Karpas-422 (cell line): ENCODE results near the gene RASGRF1. TPM values are rescaled to one million over a fixed set of nuclear protein-coding genes. Genes with fewer than 3 reads are reported as not detected.
A peak's percentile ranks its signal among the peaks of the same experiment; 100 is the strongest.

Experiments
- DNase-seq: peaks from one replicate; pipeline ENCODE4 v3.0.0-alpha.2; 2015
- H2AFZ ChIP-seq: fragments of 200-600 bp; sonication (generic); 2 replicates; pipeline ENCODE4 v1.6.1; 2014; ENCODE audit warnings: antibody characterized with exemption, low read length, mixed read lengths
- H3K27ac ChIP-seq: fragments of 200-600 bp; sonication (generic); 2 replicates; pipeline ENCODE4 v1.5.1; 2014; ENCODE audit warnings: mild to moderate bottlenecking, low read length, moderate library complexity
- H3K27me3 ChIP-seq: fragments of 200-600 bp; sonication (generic); 2 replicates; pipeline ENCODE4 v1.6.1; 2014; ENCODE audit warnings: low read length, mixed read lengths
- H3K36me3 ChIP-seq: fragments of 200-600 bp; sonication (generic); 2 replicates; pipeline ENCODE4 v1.6.1; 2014; ENCODE audit warnings: low read length, mixed read lengths; ENCODE audit not compliant: insufficient read depth
- H3K4me1 ChIP-seq: fragments of 200-600 bp; sonication (generic); 2 replicates; pipeline ENCODE4 v1.6.1; 2014; ENCODE audit warnings: mild to moderate bottlenecking, low read length, mixed read lengths
- H3K4me2 ChIP-seq: fragments of 200-600 bp; sonication (generic); 2 replicates; pipeline ENCODE4 v1.6.1; 2014; ENCODE audit warnings: low read length, low read depth, mild to moderate bottlenecking; ENCODE audit not compliant: poor library complexity, severe bottlenecking
- H3K4me3 ChIP-seq: fragments of 200-600 bp; sonication (generic); 2 replicates; pipeline ENCODE4 v1.5.1; 2014; ENCODE audit warnings: mild to moderate bottlenecking, antibody characterized with exemption, low read length, mixed read lengths
- H3K79me2 ChIP-seq: fragments of 200-600 bp; sonication (generic); 2 replicates; pipeline ENCODE4 v1.6.1; 2014; ENCODE audit warnings: mild to moderate bottlenecking, low read length, mixed read lengths
- H3K9ac ChIP-seq: fragments of 200-600 bp; sonication (generic); 2 replicates; pipeline ENCODE4 v1.6.0; 2014; ENCODE audit warnings: low read length
- H3K9me2 ChIP-seq: fragments of 200-600 bp; sonication (generic), shearing (Covaris generic); replicated peaks from 2 replicates; pipeline ENCODE4 v1.6.0; 2014; ENCODE audit warnings: mild to moderate bottlenecking, low read length, moderate library complexity; ENCODE audit not compliant: insufficient read depth
- H3K9me3 ChIP-seq: fragments of 300-700, 200-600 bp; sonication (generic); 2 replicates; pipeline ENCODE4 v1.6.1; 2014; ENCODE audit warnings: low read length, mixed read lengths
- H4K20me1 ChIP-seq: fragments of 200-600 bp; sonication (generic); 2 replicates; pipeline ENCODE4 v1.6.1; 2014; ENCODE audit warnings: mild to moderate bottlenecking, antibody characterized with exemption, low read length, low read depth; ENCODE audit not compliant: insufficient read depth
- total RNA-seq: library from RNA; depleted of rRNA; stranded (reverse); fragments of >200 nt; shearing (Covaris generic); gene quantifications from 2 replicates; pipeline ENCODE4 v1.2.3, GENCODE V29; 2014; ENCODE audit warnings: low replicate concordance

Gene RASGRF1
- total RNA-seq, 1 experiment from 2014 or later = 10.5 TPM

DNA sequence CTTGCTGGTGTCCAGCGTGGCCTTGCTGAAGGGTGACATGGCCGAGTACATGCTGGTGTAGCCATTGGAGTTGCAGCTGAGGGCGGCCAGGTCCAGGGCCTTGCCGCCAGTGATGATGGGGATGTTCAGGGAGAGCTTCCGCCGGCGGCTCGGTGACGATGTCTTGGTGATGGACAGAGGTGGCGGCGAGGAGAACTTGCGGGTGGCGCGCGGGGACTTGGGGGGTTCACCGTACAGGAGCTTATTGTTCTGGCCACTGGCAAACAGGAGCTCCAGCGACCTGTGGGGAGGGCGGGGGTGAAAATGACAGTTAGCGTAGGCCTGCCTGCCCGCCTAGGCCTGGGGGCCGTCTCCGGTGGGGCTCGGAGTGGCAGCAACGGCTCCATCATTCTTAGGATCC is 86.7 kb downstream of the RASGRF1 start:
- H3K4me2 ChIP-seq = peak overlapping the region; percentile 66
- peak overlapping the region; percentile 83; the same call in 1 of the 2 replicates for H2AFZ ChIP-seq

DNA sequence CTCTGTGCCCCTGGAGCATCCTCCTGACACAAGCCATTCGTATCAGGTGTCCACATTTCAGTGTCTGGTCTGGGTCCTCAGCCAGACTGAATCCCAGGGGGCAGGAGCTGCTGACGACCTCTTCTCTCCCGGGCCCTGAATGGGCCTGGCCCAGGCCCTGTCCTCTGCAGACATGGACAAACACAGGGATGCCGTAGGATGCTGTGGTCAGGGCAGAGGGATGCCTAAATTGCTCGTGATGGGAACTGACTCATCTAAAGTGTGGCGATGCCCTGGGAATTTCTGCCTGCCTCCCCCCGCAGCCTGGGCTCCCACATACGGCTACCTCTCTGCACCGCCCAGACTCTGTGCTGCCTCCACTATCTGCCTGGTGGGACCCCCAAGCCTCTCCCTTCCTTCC is 87.3 kb downstream of the RASGRF1 start:
- H3K4me1 ChIP-seq = peaks cover 33% of the 10 kb centered on the region
- no peaks in the 10 kb centered on the region for H3K27me3 ChIP-seq
- H3K27ac ChIP-seq = peak overlapping the region; percentile 79
- H3K9ac ChIP-seq = peak overlapping the region; percentile 77
- DNase-seq = no peak
- H3K36me3 ChIP-seq = no peaks in the 10 kb centered on the region
- peaks cover 10% of the 10 kb centered on the region; the same call in 1 of the 2 replicates for H3K79me2 ChIP-seq
- H4K20me1 ChIP-seq = no peaks in the 10 kb centered on the region
- H3K9me2 ChIP-seq = no peaks in the 10 kb centered on the region
- H3K4me2 ChIP-seq = peak overlapping the region; percentile 66
- H3K9me3 ChIP-seq = no peaks in the 10 kb centered on the region
- H2AFZ ChIP-seq = no peak overlapping the region
- H3K4me3 ChIP-seq = peak overlapping the region; percentile 69

More for the DNA sequence above, 86.7 kb downstream of the RASGRF1 start:
- peaks cover 10% of the 10 kb centered on the region; the same call in 1 of the 2 replicates for H3K79me2 ChIP-seq
- H3K9me3 ChIP-seq = no peaks in the 10 kb centered on the region
- H3K27ac ChIP-seq = peak overlapping the region; percentile 79
- H4K20me1 ChIP-seq = no peaks in the 10 kb centered on the region
- H3K36me3 ChIP-seq = no peaks in the 10 kb centered on the region
- H3K4me1 ChIP-seq = peaks cover 33% of the 10 kb centered on the region
- H3K9ac ChIP-seq = peak overlapping the region; percentile 77
- no peak for DNase-seq
- no peaks in the 10 kb centered on the region for H3K27me3 ChIP-seq
- peak overlapping the region; percentile 69 for H3K4me3 ChIP-seq
- H3K9me2 ChIP-seq = no peaks in the 10 kb centered on the region

DNA sequence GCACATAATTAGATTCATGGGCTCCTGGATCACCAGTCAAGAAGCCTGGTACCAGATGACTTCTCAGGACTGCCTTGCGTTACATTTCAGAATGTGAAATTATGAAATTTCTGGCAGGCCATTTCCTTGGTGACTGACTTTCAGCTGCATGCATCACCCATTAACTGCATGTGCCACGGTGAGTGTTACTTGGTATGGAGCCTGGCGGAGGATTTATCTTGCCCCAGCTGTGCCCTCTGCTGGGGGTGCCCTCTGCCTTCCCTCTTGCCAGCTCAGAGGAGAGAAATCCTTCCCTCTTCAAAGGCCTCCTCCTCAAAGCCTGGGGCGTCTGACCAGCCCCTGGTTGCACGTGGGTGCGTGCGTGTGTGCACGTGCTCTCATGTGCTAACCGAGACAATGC is 88.0 kb downstream of the RASGRF1 start:
- DNase-seq = no peak
- peak overlapping the region; percentile 77; the same call in 1 of the 2 replicates for H3K9ac ChIP-seq
- no peaks in the 10 kb centered on the region for H3K9me2 ChIP-seq
- H3K27me3 ChIP-seq = no peaks in the 10 kb centered on the region
- H3K9me3 ChIP-seq = no peaks in the 10 kb centered on the region
- peak overlapping the region; percentile 66 for H3K4me2 ChIP-seq
- H3K4me1 ChIP-seq = peaks cover 33% of the 10 kb centered on the region
- no peak overlapping the region; the same call in 1 of the 2 replicates for H3K4me3 ChIP-seq
- H3K36me3 ChIP-seq = no peaks in the 10 kb centered on the region
- no peak overlapping the region for H2AFZ ChIP-seq
- no peak overlapping the region; the same call in 1 of the 2 replicates for H3K27ac ChIP-seq
- peaks cover 10% of the 10 kb centered on the region; the same call in 1 of the 2 replicates for H3K79me2 ChIP-seq
- no peaks in the 10 kb centered on the region for H4K20me1 ChIP-seq

DNA sequence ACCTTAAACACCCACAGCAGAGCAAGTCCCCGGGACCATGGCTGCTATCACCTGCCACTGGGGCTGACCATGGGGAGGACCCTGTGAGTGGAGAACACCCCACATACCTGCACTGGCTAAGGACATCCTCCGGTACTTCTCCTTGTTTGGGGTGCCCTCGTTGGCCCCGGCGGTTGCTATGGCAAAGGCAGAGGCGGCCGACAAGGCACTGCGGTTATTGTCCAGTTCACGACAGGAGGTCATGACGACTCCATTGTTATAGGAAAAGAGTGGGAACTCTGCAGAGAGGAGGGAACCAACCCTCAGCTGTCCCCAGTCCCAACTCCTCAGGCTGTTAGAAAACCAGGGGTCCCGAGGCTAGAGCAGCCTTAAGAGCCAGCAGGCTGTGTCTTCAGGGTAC is 90.9 kb downstream of the RASGRF1 start:
- Histone ChIP-seq H3K4me3 (no peak overlapping the region), H3K4me2 (no peak overlapping the region), H3K4me1 (peaks cover 25% of the 10 kb centered on the region), H3K9ac (no peak overlapping the region), H3K36me3 (no peaks in the 10 kb centered on the region), H4K20me1 (no peaks in the 10 kb centered on the region), H2AFZ (no peak overlapping the region), H3K9me3 (no peaks in the 10 kb centered on the region), H3K27me3 (no peaks in the 10 kb centered on the region), H3K27ac (no peak overlapping the region), H3K79me2 (peaks cover 10% of the 10 kb centered on the region; the same call in 1 of the 2 replicates), H3K9me2 (no peaks in the 10 kb centered on the region)
- DNase-seq = no peak

DNA sequence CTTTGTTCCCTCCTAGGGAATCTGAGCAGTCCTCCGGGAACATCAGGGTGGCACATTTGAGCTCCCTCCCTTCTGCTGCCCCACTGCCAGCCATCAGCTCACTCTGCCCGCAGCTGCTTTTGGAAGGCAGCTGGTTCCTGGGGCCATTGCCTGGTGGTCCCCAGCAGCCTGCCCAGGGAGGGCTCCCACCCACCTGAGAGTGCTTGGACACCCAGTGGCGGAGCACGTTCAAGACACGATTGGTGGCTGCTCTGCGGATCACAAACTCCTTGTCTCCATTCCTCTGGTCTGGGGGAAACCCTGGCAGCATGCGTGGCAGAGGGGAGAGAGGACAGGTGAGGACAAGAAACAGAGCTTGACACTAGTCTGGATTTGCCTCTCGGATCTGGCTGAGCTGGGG is 92.1 kb downstream of the RASGRF1 start:
- Histone ChIP-seq H3K9me3 (no peaks in the 10 kb centered on the region), H3K9me2 (no peaks in the 10 kb centered on the region), H3K79me2 (peaks cover 4% of the 10 kb centered on the region; the same call in 1 of the 2 replicates), H3K9ac (no peak overlapping the region), H3K27me3 (no peaks in the 10 kb centered on the region), H2AFZ (no peak overlapping the region), H3K4me2 (no peak overlapping the region), H3K4me1 (peaks cover 14% of the 10 kb centered on the region), H3K4me3 (no peak overlapping the region), H3K36me3 (no peaks in the 10 kb centered on the region), H4K20me1 (no peaks in the 10 kb centered on the region), H3K27ac (no peak overlapping the region)
- no peak for DNase-seq

DNA sequence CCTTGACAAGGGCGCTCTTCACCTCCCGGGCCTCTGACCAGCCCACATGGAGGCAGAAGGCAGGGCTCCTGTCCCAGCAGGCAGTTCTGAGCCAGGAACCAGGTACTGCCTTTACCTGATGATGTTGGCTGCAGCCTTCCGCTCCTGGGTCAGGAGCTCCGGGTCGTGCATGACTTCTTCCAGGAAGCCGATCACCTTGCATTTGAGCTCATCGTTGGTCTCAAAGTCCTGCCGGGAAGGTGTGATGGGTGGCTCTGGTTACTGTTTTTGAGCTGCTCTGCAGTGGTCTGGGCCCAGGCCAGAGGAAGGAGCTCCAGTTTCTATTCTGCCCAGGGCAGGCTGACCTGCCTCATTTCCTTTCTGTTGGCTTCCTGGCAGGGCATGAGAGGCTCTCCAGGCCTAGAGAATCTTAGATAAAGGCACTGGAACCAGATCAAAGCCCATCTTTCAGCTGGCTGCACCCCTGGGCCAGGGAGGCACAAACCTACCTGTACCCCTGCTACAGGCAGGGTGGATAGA is 92.5 kb downstream of the RASGRF1 start:
- H3K4me3 ChIP-seq = no peak overlapping the region
- no peaks in the 10 kb centered on the region for H3K9me2 ChIP-seq
- H3K27me3 ChIP-seq = no peaks in the 10 kb centered on the region
- no peaks in the 10 kb centered on the region for H3K9me3 ChIP-seq
- no peaks in the 10 kb centered on the region for H4K20me1 ChIP-seq
- no peak overlapping the region for H2AFZ ChIP-seq
- H3K36me3 ChIP-seq = no peaks in the 10 kb centered on the region
- no peak overlapping the region for H3K9ac ChIP-seq
- no peak overlapping the region for H3K4me2 ChIP-seq
- peaks cover 9% of the 10 kb centered on the region for H3K4me1 ChIP-seq
- no peak for DNase-seq
- no peak overlapping the region for H3K27ac ChIP-seq
- peaks cover under 1% of the 10 kb centered on the region; the same call in 1 of the 2 replicates for H3K79me2 ChIP-seq

DNA sequence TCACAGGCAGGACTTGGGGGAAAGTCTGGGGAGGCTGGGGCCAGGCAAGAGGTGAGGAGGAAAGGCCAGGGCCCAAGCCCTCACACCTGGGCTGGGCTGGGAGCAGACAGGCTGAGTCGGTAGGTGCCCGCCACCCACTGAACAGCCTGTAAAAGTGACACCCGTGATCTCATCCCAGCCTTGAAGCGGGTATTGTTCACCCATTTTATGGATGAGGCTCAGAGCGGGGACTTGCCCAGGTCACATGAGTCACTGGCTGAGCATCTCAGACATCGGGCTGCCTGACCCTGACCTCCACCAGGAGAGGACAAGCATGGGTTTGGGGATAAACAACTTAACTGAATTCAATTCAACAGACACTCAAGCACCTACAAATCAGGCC is 93.7 kb downstream of the RASGRF1 start:
- DNase-seq = no peak
- Histone ChIP-seq H3K27me3 (no peaks in the 10 kb centered on the region), H2AFZ (no peak overlapping the region), H3K27ac (no peak overlapping the region), H3K9me2 (no peaks in the 10 kb centered on the region), H3K4me1 (no peaks in the 10 kb centered on the region), H3K36me3 (no peaks in the 10 kb centered on the region), H3K9me3 (no peaks in the 10 kb centered on the region), H3K9ac (no peak overlapping the region), H4K20me1 (no peaks in the 10 kb centered on the region), H3K79me2 (no peaks in the 10 kb centered on the region), H3K4me3 (no peak overlapping the region), H3K4me2 (no peak overlapping the region)

DNA sequence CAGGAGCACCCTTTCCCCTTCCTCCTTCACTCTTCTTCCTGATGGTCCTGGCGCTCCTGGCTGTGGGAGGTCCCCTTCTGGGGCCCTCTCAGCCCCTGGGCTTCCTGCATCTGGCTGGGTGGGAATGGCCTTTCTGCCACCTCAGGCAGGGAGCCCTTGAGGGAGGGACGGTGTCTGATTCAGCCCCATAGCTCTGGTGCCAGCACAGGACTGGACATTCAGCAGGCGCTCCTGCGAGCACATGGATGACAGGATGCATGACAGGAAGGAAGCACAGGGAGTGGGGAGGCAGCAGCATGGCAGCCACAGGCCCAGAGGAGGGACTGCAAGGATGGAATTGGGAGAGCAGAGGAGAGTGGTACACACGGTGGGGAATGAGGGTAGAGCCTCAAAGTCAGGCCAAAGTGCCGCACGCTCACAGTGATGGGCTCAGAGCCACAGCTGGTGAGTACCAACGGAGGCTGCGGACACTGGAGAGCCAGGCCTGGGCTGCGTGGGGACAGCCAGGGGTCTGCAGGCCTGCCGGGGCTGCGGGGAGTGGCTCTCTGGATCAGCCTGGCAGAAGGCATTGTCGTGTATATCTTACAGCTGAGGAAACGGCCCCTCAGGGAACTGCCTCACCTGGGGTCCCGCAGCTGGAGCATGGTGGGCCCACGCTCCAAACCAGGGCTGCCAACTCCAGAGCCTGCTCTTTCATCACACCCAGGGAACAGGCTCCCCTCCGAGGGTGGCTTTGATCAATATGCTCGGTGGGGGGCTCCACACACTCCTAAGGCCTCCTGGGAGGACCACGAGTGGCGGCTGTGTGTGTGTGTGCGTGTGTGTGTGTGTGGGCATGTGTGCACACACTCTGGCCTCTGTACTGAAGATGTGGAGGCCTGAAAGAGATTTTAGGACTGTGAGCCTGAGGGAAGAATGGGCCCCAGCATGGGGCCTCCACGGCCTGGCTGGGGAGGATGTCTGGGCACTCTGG is 94.4 kb downstream of the RASGRF1 start:
- H2AFZ ChIP-seq = no peak overlapping the region
- no peaks in the 10 kb centered on the region for H4K20me1 ChIP-seq
- no peaks in the 10 kb centered on the region for H3K36me3 ChIP-seq
- no peak overlapping the region for H3K9ac ChIP-seq
- H3K4me1 ChIP-seq = no peaks in the 10 kb centered on the region
- no peaks in the 10 kb centered on the region for H3K9me2 ChIP-seq
- H3K4me2 ChIP-seq = no peak overlapping the region
- no peaks in the 10 kb centered on the region for H3K27me3 ChIP-seq
- H3K79me2 ChIP-seq = no peaks in the 10 kb centered on the region
- H3K9me3 ChIP-seq = no peaks in the 10 kb centered on the region
- no peak overlapping the region for H3K4me3 ChIP-seq
- DNase-seq = no peak
- H3K27ac ChIP-seq = no peak overlapping the region
